HG03575 (cell line): ENCODE results near the gene ADGRL1.
"Not testable (repeated sequence)": the region's sequence is repeated elsewhere in the genome, so short reads cannot be mapped to it uniquely, and the experiment has no call there.

Experiments
- ATAC-seq: cut with Tn5 transposase; IDR thresholded peaks from one replicate; pipeline ENCODE4 v1.9.1; 2021; ENCODE audit not compliant: unreplicated experiment, insufficient number of reproducible peaks, low FRiP score; ENCODE audit errors: extremely low read depth

ADGRL1 gene

GRCh38 chr19:14205452-14206287, at the start of gene ADGRL1:
ADGRL1 (minus strand) TSS chr19:14206169; CDS start chr19:14183602, 22,567 bp downstream.
- not testable (repeated sequence) for ATAC-seq

GRCh38 chr19:14255316-14255715, 49.3 kb upstream of the ADGRL1 start:
- not testable (repeated sequence) for ATAC-seq

GRCh38 chr19:14253822-14254599, 48.0 kb upstream of the ADGRL1 start:
- ATAC-seq, result not testable (repeated sequence)

- ATAC-seq, result not testable (repeated sequence)
Observed at GRCh38 chr19:14252136-14252535, 46.2 kb upstream of the ADGRL1 start.

- ATAC-seq, result no peak
Observed at GRCh38 chr19:14250870-14251269, 44.9 kb upstream of the ADGRL1 start.

- ATAC-seq, result not testable (repeated sequence)
Observed at GRCh38 chr19:14250315-14250714, 44.3 kb upstream of the ADGRL1 start.

- not testable (repeated sequence) for ATAC-seq
Observed at GRCh38 chr19:14249891-14250290, 43.9 kb upstream of the ADGRL1 start.

- not testable (repeated sequence) for ATAC-seq
Observed at GRCh38 chr19:14249012-14249754, 43.2 kb upstream of the ADGRL1 start.

GRCh38 chr19:14248578-14249011, 42.6 kb upstream of the ADGRL1 start:
- ATAC-seq, result no peak

GRCh38 chr19:14247548-14248471, 41.8 kb upstream of the ADGRL1 start:
- ATAC-seq, result not testable (repeated sequence)

- not testable (repeated sequence) for ATAC-seq
Observed at GRCh38 chr19:14247205-14247547, 41.2 kb upstream of the ADGRL1 start.

- not testable (repeated sequence) for ATAC-seq
Observed at GRCh38 chr19:14244393-14244792, 38.4 kb upstream of the ADGRL1 start.

- not testable (repeated sequence) for ATAC-seq
Observed at GRCh38 chr19:14243718-14244117, 37.7 kb upstream of the ADGRL1 start.

GRCh38 chr19:14237014-14237941, 31.3 kb upstream of the ADGRL1 start:
- ATAC-seq, result no peak

- not testable (repeated sequence) for ATAC-seq
Observed at GRCh38 chr19:14232945-14233344, 27.0 kb upstream of the ADGRL1 start.

GRCh38 chr19:14228446-14229071, 22.6 kb upstream of the ADGRL1 start:
- ATAC-seq, result not testable (repeated sequence)

- ATAC-seq, result not testable (repeated sequence)
Observed at GRCh38 chr19:14226498-14226897, 20.5 kb upstream of the ADGRL1 start.
